ENCODE results near the gene ZNF865.

The ZNF865 gene

GRCh38 chr19:55623561-55623960 is 18.1 kb downstream of the ZNF865 start:
- no peak for DNase-seq (ENCODE audit: low spot score)

GRCh38 chr19:55624109-55625003 is 18.9 kb downstream of the ZNF865 start, which contains the start of gene ZNF784:
Gene ZNF784, minus strand, starts transcription at chr19:55624566. Its CDS starts 5 bp downstream, at chr19:55624561.
- peak; percentile 97 for DNase-seq (ENCODE audit: low spot score)

GRCh38 chr19:55625004-55625326 is 19.5 kb downstream of the ZNF865 start:
- no peak for DNase-seq (ENCODE audit: low spot score)

GRCh38 chr19:55626350-55626749 is 20.9 kb downstream of the ZNF865 start:
- DNase-seq (ENCODE audit: low spot score) = no peak

- DNase-seq (ENCODE audit: low spot score) = peak; percentile 75
These were observed 27.0 kb downstream of the ZNF865 start for GRCh38 chr19:55632463-55632834.

- DNase-seq (ENCODE audit: low spot score) = no peak
These were observed 28.4 kb downstream of the ZNF865 start for GRCh38 chr19:55633861-55634260.

GRCh38 chr19:55635334-55635717 is 29.9 kb downstream of the ZNF865 start:
- DNase-seq (ENCODE audit: low spot score) = no peak

GRCh38 chr19:55635856-55636440 is 30.5 kb downstream of the ZNF865 start:
- no peak for DNase-seq (ENCODE audit: low spot score)

GRCh38 chr19:55636723-55637122 is 31.3 kb downstream of the ZNF865 start:
- no peak for DNase-seq (ENCODE audit: low spot score)

- no peak for DNase-seq (ENCODE audit: low spot score)
These were observed 32.1 kb downstream of the ZNF865 start for GRCh38 chr19:55637534-55637933.

- DNase-seq (ENCODE audit: low spot score) = no peak
These were observed 33.5 kb downstream of the ZNF865 start for GRCh38 chr19:55638864-55639359.

- peak; percentile 74 for DNase-seq (ENCODE audit: low spot score)
These were observed 34.7 kb downstream of the ZNF865 start for GRCh38 chr19:55640043-55640576.

GRCh38 chr19:55640577-55641425 is 35.4 kb downstream of the ZNF865 start, which contains the start of gene ZNF580:
Gene ZNF580, plus strand, starts transcription at chr19:55641002. Its CDS starts 1,507 bp downstream, at chr19:55642509.
- peak; percentile 86 for DNase-seq (ENCODE audit: low spot score)

GRCh38 chr19:55641426-55642152 is 36.1 kb downstream of the ZNF865 start:
- no peak for DNase-seq (ENCODE audit: low spot score)

- DNase-seq (ENCODE audit: low spot score) = no peak
These were observed 36.9 kb downstream of the ZNF865 start for GRCh38 chr19:55642153-55643002.

- peak; percentile 87 for DNase-seq (ENCODE audit: low spot score)
These were observed 37.8 kb downstream of the ZNF865 start, which contains the start of gene ZNF581 for GRCh38 chr19:55643003-55643886. Gene ZNF581, plus strand, starts transcription at chr19:55643649. Its CDS starts 923 bp downstream, at chr19:55644572.

GRCh38 chr19:55643887-55644176 is 38.4 kb downstream of the ZNF865 start:
- peak; percentile 20 for DNase-seq (ENCODE audit: low spot score)

- DNase-seq (ENCODE audit: low spot score) = no peak
These were observed 38.9 kb downstream of the ZNF865 start for GRCh38 chr19:55644191-55644833.
